Activated T-cell treated with anti-CD3 and anti-CD28 coated beads for 48 hours (primary cell): ENCODE measurements around the gene PAPOLA.

Source experiments
- DNase-seq: peaks from one replicate; pipeline ENCODE4 v3.0.0-alpha.2; 2020; ENCODE audit warnings: low read depth

PAPOLA gene

DNA sequence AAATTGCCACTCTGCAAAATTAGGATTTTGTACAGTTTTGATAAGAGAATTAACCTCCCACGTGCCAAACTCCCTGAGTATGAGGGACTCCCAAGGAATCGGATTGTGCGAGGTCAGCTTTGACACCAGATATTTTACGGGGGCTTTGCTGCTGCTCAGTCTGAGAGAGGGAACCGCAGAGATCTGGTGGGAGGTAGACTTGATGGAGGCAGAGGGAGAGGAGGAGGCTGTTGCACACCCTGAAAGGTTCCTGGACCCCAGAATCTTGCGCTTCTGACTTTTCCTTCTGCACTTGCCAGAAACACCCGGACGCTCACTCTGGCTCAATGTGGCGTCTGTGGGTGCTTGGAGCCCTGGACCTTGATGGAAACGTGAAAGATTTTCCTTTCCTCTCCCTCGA lies 83.9 kb downstream of the PAPOLA start:
- DNase-seq: no peak

DNA sequence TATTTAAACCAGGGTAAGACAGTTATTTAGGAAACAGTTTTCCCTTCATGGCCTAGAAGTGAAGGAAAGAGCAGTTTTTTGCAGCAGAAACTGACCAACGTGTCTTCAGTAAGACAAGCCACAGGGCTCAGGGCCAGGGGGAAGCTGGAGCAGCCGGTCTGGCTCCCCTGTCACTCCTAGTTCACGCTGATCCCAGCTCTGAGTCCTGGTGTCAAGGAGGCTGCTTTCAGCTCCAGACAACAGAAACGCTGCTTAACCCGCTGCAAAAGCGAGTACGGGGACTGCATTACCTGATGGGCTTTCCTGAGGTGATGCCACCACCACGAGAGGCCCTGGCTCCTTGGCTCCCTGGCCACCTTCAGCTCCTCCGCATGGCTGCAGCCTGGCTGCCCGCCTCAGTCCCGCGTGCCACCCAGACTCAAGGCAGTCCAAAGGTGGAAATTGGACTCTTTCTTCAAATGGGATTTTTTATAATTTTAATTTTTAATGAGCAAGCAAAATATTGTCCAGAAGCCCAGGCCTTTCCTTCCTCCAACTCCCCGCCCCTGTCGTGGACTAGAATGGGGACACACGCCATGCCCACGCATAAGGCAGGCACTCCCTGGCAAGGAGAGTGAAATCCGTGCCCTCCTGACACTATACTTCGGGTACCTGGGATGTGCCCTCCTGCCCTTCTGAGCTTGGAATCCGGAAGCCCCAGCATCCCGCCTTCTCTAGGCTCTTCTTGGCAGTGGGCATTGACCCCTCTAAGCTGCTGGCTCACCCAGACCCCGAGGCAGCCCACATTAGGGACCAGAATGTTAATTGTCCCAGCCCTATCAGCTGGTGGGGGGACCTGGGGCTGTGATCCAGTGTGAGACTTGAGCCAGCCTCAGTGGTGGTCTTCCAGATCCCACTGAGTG lies 85.0 kb downstream of the PAPOLA start:
- no peak for DNase-seq

DNA sequence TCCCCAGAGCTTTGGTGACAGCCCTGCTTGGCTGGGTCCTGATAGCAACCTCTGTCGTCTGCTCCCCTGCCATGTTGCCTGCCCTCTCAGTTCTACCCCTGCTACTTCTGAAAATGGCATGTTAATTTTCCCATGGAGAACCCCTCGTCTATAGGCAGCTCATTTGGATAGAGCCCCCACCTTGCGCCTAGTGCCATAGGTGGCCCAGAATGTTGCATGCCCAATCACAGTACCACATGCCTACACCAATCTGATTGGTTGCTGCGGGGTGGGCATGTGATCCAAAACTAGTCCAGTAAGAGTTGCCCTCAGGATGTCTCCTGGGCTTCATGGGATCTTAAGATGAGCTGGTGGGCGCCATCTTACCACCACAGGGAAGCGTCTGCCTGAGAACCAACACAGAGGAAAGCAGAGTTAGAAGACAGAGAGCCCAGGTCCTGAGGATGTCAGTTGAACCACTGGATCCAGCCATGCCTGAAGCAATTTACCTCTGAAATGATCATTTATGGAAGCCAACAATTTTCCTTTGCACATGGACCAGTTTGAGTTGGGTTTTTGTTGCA lies 85.7 kb downstream of the PAPOLA start:
- no peak for DNase-seq

DNA sequence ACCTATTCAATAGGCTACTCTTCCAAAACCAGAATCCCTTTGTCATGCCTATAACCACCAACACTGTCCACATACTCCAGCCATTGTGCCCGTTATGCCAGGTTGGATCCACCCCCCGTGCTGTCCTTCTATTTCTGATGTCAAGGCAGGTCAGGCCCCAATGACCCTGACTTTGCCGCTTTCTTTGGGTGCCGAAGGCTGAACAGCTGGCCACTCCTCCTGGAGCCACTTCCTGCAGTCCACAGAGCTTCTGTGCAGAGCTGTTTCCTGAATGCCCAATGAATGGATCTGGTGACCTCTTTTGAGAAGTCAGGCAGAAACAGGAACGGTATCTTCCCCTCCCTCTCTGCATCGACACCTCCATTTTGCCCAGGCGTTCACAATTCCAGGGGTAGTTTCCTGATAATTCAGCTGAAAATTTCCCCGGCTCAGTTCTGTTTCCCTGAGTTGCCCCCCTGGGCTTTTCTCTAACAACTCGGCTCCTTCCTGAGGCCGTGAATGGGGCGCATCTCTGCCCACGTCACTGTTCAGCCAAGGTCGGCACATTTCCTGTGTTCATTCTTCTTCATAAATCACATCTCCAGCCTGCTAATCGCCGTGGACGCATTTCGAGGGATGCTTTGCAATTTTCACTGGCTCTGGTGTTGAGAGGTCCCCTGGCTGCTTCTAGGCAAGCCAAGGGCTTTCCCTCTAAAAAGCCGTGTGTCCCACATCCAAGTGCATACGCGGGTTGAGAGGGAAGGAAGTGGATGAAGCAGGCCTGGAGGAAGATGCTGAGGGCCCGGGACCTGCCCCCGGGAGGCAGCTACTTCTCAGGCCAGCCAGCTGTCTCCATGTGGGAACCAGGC lies 86.5 kb downstream of the PAPOLA start:
- DNase-seq: no peak

DNA sequence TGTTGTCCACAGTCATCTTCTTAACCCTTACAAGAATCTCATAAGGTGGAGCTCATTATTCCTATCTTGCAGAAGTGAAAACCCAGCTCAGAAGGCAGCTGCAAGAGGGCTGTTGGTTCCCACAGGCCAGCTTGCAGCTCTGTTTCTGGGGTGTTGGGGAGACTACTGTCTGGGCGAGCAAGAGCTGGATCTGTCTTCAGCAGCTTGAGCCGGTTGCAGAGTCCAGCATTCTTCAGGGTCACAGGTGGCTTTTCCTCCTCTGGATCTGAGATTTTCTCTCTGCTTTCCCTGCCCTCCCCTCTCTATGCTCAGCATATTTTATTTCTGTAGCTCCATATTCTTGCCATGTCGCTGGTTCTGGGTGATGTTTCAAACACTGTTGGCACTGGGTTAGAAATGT lies 87.4 kb downstream of the PAPOLA start:
- no peak for DNase-seq

DNA sequence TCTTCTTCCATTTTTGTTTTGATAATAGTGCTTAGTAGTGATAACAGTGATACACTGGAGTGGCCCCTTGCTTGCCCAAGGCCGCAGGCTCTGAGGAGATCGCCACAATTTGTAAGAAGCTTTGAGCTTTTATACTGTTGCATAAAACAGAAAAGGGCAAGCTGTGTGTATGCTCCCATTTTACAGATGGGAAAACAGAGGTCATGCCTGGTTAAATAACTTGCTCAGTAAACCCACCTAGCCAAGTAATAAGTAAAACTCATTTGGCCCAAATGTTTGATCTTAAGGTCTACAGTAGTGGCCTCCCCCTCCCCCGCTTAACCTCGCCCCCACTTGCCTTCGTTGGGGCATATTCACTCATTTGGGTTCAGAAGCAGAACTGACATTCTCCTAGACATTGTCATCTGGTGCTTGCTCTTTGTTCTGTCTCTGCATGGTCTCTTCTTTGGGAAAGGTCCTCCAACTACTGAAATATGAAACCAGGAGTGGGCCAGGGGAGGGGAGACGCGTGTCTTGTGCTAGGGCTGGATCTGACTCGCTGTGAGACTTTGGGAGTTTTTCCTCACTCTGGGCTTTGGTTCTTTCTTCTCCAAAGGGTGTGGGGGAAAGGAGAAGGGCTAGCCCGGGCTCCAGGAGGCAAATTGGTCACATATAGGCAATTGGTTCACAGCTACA lies 88.1 kb downstream of the PAPOLA start:
- no peak for DNase-seq

DNA sequence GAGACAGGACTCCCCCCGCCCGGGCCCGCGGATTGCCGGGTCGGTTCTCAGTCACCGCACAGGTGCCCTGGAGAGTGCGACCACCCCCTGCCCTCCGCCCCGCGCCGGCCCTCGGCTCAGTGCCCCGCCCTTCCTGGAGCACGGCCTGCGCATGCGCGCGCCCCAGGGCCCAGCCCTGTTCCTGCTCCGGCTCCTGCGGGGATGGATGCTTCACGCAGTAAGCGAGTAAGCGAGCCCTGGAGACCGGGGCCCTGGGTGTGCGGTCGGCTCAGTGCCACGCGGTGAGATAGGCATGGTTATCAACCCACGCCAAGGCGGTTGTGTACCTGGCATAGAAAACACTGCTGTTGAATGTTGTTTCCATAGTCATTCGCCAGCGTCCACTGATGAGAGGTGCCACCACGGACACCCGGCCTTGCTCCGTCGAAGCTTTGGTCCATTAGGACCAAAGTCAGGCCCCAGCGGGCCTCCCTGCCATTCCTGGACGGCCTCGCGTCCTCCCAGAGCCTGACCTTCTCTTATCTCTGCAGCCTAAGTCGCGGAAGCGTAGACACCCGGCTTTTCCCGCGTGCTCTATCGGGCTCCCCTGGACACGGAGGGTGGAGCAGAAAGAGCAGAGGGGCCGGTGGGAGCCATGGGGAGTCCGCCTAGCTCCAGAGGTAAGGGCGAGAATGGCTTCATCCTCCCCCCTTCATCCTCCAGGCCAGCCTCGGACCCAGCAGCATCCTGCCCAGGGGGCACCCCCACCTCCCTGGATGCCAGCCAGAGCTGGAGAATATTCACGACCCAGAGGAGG lies 90.6 kb downstream of the PAPOLA start:
- DNase-seq: peak; percentile 61

DNA sequence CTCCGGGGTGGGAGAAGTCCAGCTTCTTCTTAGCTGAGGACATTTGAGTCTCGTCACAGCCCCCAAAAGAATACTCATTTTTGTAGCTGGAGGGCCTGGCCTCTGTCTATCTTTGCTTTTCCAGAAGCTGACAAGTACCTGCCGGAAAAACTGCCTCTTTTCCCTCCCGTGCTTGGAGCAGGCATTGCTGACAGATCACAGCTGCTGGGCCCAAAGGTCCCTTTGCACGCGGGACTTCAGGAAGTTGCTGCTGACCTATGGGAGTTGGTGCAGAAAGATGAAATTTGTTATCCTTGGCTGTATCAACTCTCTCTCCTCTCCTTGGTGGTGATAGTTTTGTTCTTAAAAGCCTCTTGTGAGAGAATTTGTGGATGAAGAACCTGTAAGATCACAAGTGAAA lies 92.8 kb downstream of the PAPOLA start:
- DNase-seq: no peak

DNA sequence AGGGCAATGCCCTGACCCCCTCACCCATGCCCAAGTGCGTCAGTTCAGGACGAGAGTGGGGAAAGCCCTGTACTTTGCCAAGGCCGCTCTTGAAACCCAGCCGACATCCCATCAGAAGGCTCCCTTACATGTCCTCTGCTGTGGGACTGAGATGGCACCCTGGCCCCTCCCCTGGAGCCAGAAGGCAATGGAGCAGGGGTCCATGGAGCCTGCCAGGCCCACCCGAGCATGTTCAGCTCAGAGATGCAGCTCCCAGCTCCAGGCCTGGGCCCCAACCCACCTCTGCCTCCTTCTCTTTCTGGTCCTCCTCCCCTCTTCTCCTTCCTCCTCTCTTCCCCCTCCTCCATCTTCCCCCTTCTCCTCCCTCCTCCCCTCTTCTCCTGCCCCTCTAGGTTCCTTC lies 95.5 kb downstream of the PAPOLA start:
- DNase-seq: no peak

DNA sequence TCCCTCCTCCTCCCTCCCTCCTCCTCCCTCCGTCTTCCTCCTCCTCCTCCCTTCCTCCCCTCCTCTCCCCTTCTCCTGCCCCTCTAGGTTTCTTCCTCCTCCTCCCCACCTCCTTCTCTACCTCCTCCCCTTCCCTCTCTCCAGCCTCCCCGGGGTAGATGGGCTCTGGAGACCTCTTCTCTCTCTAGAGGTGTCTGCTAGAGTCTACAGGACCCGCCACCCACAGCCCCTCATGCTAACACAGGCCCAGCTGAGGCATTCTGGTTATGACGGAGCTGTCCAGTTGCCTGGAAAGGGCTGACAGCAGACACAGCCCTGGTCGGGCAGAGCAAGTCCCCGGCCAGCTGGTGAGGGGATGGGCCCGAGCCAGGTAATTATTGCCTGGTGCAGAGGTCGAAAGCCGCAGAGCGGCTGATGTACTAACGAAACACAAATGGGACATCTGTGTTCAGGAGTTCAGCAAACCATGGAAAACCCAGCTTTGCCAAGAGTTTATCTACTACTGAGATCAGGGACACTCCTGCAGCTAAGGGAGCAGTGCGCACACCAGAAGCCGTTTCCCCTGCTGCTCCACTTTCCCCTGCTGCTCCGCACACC lies 96.2 kb downstream of the PAPOLA start:
- DNase-seq: no peak

DNA sequence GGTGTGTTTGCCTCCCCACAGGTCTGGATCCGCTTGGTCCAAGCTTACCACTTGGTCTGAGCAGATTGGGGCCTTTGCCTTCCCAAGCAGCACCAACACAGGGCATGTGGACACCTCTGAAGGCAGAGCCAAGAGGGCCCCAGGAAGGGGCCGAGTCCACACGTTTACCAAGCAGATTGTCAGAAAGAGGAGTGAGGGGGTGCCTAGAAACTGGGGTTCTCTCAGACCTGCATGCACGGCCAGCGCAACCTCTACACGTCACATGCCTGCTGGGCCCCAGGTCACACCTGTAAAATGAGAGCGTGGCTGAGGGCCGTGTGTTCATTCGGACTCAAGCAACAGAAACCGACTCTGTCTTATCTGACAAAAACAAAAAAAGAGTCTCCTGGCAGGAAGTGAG lies 96.9 kb downstream of the PAPOLA start:
- no peak for DNase-seq

DNA sequence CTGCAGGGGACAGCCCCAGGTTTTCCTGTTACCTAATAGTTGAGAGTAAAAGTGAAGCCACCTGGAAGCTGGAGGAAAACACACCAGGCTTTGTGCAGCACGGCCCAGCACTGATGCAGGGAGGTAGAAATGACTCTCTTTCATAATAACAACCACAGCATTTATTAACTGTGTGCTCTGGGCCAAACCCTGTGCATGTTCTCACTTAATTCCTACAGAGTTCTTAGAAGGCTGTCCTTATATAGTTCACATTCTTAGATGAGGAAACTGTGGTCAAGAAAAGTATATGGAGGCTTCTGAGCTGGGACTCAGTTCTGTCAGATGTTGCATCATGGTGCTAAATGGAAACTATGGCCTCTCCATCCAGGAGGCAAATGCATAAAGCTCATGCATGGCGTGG lies 100.0 kb downstream of the PAPOLA start:
- DNase-seq: no peak

DNA sequence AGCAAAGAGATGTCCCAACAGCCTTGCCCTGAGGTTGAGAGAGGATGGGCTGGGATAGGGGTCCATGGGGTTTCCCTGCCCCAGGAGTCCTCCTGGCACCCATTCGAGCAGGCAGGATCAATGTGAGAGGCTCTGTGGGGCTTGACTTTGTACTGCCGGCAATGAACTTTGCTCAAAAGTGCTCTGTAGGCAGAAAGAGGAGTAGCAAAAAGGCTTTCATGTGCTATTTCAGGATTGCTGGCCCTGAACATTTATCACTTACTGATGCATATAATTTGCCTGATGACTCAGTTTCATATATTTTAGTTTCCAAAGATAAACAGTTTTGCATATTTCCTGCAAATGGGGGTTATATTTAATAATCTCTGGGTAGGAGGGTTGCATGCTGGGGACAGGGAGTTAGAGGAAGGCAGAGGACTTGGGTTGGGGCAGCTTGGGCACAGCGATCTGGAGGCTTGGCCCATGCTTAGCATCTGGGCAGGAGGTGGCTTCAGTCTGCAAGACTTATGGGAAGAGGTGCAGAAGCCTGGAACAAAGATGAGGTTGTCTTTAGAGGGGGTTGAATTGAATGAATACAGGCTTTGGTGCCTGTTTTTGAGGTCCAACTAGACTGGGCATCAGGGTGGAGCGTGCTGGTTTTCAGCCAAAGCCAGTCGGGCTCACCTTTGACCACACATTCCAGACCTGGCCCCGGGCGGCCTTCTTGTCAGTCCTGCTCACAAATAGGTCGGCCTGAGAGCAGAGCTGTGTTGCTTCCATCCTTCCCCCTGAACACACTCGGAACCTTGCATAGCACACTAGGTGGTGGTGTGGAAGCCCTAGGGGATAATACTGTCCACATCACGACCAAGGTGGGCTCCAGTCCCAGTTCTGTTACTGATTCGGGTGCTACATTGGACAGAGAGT lies 101.4 kb downstream of the PAPOLA start:
- DNase-seq: no peak

DNA sequence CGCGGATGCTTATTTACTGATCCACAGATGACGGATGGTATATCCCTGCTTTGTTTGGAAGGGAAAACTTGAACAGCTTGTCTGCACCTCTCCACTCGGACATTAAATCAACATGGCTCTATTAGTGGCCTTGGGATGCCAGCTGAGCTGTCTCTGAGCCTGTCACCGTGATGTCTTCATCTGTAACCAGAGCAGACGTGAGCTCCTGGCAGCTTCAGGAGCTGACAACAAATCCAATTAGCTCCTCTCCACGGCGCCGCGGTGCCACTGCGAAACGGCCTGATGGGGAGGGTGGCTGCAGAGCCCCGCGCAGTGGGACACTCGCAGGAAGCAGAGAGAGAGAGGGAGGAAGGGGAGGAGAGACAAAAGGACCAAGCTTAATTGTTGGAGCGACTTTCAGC lies 112.3 kb downstream of the PAPOLA start:
- no peak for DNase-seq

DNA sequence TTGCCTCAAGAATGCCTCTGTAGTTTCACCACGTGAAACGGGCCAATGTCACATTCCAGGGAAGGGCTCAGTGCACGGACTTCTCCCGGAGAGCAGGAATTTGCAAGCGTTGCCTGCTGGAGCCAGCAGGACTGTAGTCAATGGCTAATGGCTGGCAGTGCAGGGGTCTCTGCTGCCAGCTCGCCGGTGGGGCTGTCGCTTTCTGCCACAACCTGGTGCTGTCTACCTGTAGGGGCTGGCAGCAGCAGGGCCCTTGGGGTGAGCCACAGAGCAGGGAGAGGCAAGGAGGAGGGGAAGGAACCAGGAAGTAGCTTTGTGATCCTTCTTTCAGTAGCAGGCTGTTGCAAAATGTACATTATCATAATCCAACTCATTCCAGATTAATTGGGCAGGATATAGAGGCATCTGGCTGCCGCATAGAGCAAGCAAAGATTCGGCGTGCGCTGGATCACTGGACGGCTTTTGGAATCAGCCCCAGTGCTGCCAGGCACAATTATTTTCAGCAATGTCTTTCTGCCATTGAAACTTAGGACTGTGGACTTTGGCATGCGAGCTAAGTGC lies 114.1 kb downstream of the PAPOLA start:
- DNase-seq: no peak
